ENCODE measurements around the gene WFIKKN1.

The WFIKKN1 gene

DNA sequence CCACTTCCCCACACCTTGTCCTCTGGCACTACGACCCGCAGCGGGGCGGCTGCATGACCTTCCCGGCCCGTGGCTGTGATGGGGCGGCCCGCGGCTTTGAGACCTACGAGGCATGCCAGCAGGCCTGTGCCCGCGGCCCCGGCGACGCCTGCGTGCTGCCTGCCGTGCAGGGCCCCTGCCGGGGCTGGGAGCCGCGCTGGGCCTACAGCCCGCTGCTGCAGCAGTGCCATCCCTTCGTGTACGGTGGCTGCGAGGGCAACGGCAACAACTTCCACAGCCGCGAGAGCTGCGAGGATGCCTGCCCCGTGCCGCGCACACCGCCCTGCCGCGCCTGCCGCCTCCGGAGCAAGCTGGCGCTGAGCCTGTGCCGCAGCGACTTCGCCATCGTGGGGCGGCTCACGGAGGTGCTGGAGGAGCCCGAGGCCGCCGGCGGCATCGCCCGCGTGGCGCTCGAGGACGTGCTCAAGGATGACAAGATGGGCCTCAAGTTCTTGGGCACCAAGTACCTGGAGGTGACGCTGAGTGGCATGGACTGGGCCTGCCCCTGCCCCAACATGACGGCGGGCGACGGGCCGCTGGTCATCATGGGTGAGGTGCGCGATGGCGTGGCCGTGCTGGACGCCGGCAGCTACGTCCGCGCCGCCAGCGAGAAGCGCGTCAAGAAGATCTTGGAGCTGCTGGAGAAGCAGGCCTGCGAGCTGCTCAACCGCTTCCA, 2.7 kb downstream of the WFIKKN1 start:
- TF ChIP-seq, protein P1, sequence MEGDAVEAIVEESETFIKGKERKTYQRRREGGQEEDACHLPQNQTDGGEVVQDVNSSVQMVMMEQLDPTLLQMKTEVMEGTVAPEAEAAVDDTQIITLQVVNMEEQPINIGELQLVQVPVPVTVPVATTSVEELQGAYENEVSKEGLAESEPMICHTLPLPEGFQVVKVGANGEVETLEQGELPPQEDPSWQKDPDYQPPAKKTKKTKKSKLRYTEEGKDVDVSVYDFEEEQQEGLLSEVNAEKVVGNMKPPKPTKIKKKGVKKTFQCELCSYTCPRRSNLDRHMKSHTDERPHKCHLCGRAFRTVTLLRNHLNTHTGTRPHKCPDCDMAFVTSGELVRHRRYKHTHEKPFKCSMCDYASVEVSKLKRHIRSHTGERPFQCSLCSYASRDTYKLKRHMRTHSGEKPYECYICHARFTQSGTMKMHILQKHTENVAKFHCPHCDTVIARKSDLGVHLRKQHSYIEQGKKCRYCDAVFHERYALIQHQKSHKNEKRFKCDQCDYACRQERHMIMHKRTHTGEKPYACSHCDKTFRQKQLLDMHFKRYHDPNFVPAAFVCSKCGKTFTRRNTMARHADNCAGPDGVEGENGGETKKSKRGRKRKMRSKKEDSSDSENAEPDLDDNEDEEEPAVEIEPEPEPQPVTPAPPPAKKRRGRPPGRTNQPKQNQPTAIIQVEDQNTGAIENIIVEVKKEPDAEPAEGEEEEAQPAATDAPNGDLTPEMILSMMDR (IDR thresholded peaks at IDR 0.05; ENCODE audit: low read depth, low read length) = no peak
- no peak overlapping the region for H3K4me3 ChIP-seq (replicated peaks in 1 of 2; ENCODE audit: low read depth in 2 of 2, low read length in 2 of 2)
- DNase-seq (ENCODE audit: low read depth in 2 of 2) = no peak

DNA sequence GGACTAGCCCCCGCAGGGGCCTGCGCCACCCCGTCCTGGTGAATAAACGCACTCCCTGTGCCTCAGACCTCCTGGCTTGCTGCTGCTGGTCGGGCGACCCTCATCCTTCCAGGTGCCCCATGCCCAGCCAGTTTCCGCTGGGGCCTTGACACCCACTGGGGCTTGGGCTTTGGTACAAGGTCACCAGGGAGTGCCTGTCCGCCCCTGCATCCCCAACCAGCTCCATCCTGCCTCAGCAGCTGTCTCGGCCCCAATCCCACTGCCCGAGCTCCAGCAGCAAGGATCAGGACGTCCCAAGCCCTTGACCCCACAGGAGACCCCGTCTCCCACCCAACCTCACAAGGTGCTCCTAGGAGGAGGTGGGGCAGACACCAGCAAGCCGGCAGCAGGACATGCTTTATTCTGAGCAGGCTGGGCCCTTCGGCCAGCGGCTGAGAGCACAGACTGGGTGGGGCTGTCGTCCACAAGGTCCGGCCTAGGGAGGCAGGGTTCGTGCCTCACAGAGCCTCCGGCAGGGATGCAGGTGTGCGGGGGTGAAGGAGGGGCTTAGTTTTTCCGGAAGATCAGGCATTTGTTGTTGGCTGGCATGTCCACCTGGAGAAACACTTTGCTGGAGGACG, 3.4 kb downstream of the WFIKKN1 start:
- no peak overlapping the region for H3K4me3 ChIP-seq (replicated peaks in 1 of 2; ENCODE audit: low read depth in 2 of 2, low read length in 2 of 2)
- DNase-seq (ENCODE audit: low read depth in 2 of 2) = no peak
- TF ChIP-seq, protein P1 (IDR thresholded peaks at IDR 0.05; ENCODE audit: low read depth, low read length) = no peak

DNA sequence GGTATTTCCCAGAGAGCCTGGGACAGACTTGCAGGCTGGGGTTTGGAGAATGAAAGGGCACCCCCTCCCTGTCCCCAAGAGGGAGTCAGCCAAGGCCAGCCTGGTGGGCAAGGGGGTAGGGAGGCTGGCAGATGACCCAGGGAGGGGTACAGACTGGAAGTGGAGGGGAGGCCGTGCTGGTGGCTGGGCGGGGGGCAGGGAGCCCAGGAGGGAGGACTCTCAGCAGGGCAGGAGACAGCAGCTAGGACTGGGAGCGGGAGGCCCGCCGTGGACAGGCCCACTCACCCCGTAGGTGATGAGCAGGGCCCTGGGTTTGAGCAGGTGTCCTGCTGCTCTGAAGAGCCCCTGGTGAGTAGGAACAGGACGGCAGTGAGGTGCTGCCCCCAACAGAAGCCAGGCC, 4.2 kb downstream of the WFIKKN1 start:
- TF ChIP-seq, protein P1 (IDR thresholded peaks at IDR 0.05; ENCODE audit: low read depth, low read length) = no peak
- peak overlapping the region; percentile 75 to 81 for H3K4me3 ChIP-seq (replicated peaks in 1 of 2; ENCODE audit: low read depth in 2 of 2, low read length in 2 of 2)
- no peak for DNase-seq (ENCODE audit: low read depth in 2 of 2)

DNA sequence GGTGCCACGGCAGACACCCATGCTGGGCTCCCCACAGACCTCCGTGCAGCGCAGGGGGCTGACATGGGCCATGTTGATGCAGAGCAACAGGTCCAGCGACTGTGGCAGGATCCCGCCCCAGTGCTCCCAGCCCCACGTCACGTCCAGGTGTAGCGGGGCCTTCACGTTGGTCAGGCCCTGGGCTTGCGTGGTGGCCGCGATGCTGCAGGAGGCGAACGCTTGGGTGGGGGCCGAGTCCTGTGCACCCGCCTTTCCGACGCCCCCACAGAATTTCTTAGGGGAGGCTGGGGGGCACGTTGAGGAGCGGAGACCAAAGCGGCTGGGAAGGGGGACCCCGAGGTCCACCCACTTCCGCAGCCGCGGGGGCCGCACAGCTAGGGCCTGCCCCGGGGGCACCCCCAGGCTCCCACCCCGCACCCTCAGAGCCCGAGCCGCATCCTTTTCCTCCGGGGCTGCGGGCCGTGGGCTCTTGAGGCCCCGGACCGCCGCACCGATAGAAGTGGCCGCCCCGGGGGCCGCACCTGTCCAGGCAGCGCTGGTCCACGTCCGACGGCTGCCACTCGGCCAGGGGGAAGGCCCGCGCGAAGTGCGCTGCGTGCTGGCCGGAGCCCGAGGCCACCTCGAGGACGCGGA, 4.9 kb downstream of the WFIKKN1 start:
- TF ChIP-seq, protein P1 (IDR thresholded peaks at IDR 0.05; ENCODE audit: low read depth, low read length) = no peak
- no peak for DNase-seq (ENCODE audit: low read depth in 2 of 2)
- peak overlapping the region; percentile 75 to 81 for H3K4me3 ChIP-seq (replicated peaks in 1 of 2; ENCODE audit: low read depth in 2 of 2, low read length in 2 of 2)

DNA sequence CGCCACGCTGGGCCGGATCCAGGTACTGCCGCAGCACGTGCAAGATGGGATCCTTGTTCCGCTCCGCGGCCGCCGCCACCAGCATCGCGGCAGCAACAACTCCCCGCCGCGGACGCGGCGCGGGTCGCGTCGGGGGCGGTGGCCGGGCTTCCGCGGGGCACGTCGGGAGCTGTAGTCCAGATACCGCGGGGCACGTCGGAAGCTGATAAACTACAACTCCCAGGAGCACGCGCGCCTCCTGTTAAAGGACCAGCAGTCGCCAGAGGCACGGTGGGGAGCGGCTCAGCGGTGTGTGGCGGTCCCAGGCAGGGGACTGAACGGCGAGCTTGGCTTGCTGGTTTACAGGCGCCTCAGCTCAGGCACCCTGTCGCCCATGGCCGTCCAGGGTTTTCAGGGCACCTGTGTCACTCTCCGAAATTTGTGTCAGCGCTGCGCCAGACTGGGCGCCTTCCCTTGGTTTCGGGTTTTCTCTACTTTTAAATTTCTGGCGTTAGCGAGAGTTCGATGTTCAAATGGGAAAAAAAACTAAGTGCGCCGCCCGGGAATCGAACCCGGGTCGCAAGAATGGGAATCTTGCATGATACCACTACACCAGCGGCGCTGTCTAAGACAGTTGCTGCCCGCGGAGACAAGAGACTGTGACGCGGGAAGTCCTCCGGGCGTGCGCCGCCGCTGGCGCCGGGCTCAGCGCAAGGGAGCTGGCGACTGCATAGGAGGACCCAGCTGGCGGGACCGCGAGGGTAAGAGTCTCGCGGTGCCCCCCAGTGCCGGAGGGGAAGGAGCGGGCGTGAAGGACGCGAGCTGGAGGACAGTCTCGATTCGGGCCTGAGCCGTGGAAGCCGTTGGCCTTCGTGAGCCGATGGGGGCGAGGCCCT, 5.7 kb downstream of the WFIKKN1 start, which contains the start of gene METTL26:
METTL26 (minus strand) TSS at position 100 of the 875 bp plus-strand sequence; CDS start at position 85, 15 bp downstream.
- peak; percentile 95 to 96 for DNase-seq (ENCODE audit: low read depth in 2 of 2)
- TF ChIP-seq, protein P1 (IDR thresholded peaks at IDR 0.05; ENCODE audit: low read depth, low read length) = no peak
- peak within 1 kb of the TSS; percentile 75 to 81 for H3K4me3 ChIP-seq (replicated peaks in 1 of 2; ENCODE audit: low read depth in 2 of 2, low read length in 2 of 2)

Measured in cardiac fibroblast (primary cell).